Embryonic facial prominence (tissue), 1 donor: ENCODE measurements around the gene ANKMY1.

Experiments used
- DNase-seq: peaks from one replicate; pipeline ENCODE4 v3.0.0-alpha.2; 2016; ENCODE audit errors: extremely low spot score

The ANKMY1 gene

GRCh38 chr2:240436683-240437550 lies 120.9 kb downstream of the ANKMY1 start:
- DNase-seq: no peak

GRCh38 chr2:240435948-240436682 lies 121.7 kb downstream of the ANKMY1 start:
- no peak for DNase-seq

- peak; percentile 53 for DNase-seq
These were observed 122.3 kb downstream of the ANKMY1 start, which contains the start of gene GPC1 for GRCh38 chr2:240435457-240435947. GPC1 (plus strand) TSS chr2:240435663; CDS start chr2:240435919, 256 bp downstream.

GRCh38 chr2:240434728-240435456 lies 122.9 kb downstream of the ANKMY1 start:
- DNase-seq: peak; percentile 80

GRCh38 chr2:240433973-240434727 lies 123.6 kb downstream of the ANKMY1 start:
- no peak for DNase-seq

- no peak for DNase-seq
These were observed 124.7 kb downstream of the ANKMY1 start for GRCh38 chr2:240432820-240433801.

GRCh38 chr2:240432430-240432819 lies 125.4 kb downstream of the ANKMY1 start:
- DNase-seq: no peak

- DNase-seq: no peak
These were observed 125.9 kb downstream of the ANKMY1 start for GRCh38 chr2:240431661-240432424.

GRCh38 chr2:240431271-240431660 lies 126.5 kb downstream of the ANKMY1 start:
- DNase-seq: no peak

- DNase-seq: no peak
These were observed 127.2 kb downstream of the ANKMY1 start for GRCh38 chr2:240430595-240430994.

- DNase-seq: no peak
These were observed 127.8 kb downstream of the ANKMY1 start for GRCh38 chr2:240429872-240430491.
